Endothelial cell of umbilical vein (primary cell): ENCODE measurements around the gene GRXCR1. TPM values are rescaled to one million over a fixed set of nuclear protein-coding genes. Genes with fewer than 3 reads are reported as not detected.

ENCODE experiments used
- BruUV-seq: library from RNA; stranded (reverse); fragments of 400-500 nt; replicated peaks from 2 replicates; lab custom pipeline; 2021; lab: Mats Ljungman, UMichigan
- CTCF ChIA-PET: fragments of 300-600, 350-600 bp; sonication (Branson Sonifier 250); formaldehyde crosslinking; loops from one replicate; lab custom pipeline; 2021; ENCODE audit warnings: antibody characterized with exemption, inconsistent platforms; lab: Charles Lee
- POLR2A ChIA-PET: fragments of 300-600, 350-600 bp; sonication (Branson Sonifier 250); formaldehyde crosslinking; loops from one replicate; lab custom pipeline; 2021; ENCODE audit warnings: antibody characterized with exemption, inconsistent platforms; lab: Charles Lee
- DNase-seq: peaks from one replicate; pipeline ENCODE4 v3.0.0-alpha.2; 2011; ENCODE audit warnings: low read depth, low spot score
- FAIRE-seq: peaks from 2 replicates; lab custom pipeline; 2011; peaks lifted over from hg19 to GRCh38; lab: Jason Lieb, UNC
- H2AFZ ChIP-seq: 2 replicates; pipeline ENCODE4 v1.6.0; 2012; ENCODE audit warnings: low read depth, low read length, control low read depth, inconsistent platforms
- H3K27ac ChIP-seq: 2 replicates; pipeline ENCODE4 v1.5.1; 2011; ENCODE audit warnings: low read depth, mild to moderate bottlenecking, control low read depth, low read length, moderate library complexity; ENCODE audit not compliant: insufficient read depth
- H3K27me3 ChIP-seq, 2 experiments: 2 replicates each; pipeline versions ENCODE4 v1.6.0 to v1.6.1; 2011; ENCODE audit warnings: low read length in 2 of 2, mixed read lengths in 1 of 2; ENCODE audit not compliant: control insufficient read depth in 2 of 2, insufficient read depth in 2 of 2
- H3K36me3 ChIP-seq, 2 experiments: 2 replicates in 1 of 2; 3 replicates in 1 of 2; pipeline ENCODE4 v1.5.1; 2011; ENCODE audit warnings: low read length in 2 of 2, mild to moderate bottlenecking in 1 of 2, moderate library complexity in 1 of 2; ENCODE audit not compliant: control insufficient read depth in 2 of 2, insufficient read depth in 2 of 2; ENCODE audit errors: extremely low read depth in 1 of 2
- H3K4me1 ChIP-seq: 3 replicates; pipeline ENCODE4 v1.5.1; 2011; ENCODE audit warnings: mild to moderate bottlenecking, low read length; ENCODE audit not compliant: control insufficient read depth, insufficient read depth; ENCODE audit errors: extremely low read depth
- H3K4me2 ChIP-seq: 2 replicates; pipeline ENCODE4 v1.6.1; 2011; ENCODE audit warnings: low read length, control low read depth, mixed read lengths; ENCODE audit not compliant: insufficient read depth
- H3K4me3 ChIP-seq, 3 experiments: fragments of 200-600 bp in 1 of 3; sonication (generic), shearing (Covaris generic) in 1 of 3; replicated peaks in 1 of 3; 2 replicates each; pipeline ENCODE4 v1.5.1; 2011 to 2016; ENCODE audit warnings: control low read depth in 3 of 3, low read length in 3 of 3, mild to moderate bottlenecking in 2 of 3, inconsistent platforms in 1 of 3, low read depth in 1 of 3, moderate library complexity in 1 of 3; ENCODE audit not compliant: insufficient read depth in 1 of 3
- H3K79me2 ChIP-seq: 2 replicates; pipeline ENCODE4 v1.6.0; 2012; ENCODE audit warnings: low read length, inconsistent platforms; ENCODE audit not compliant: control insufficient read depth, insufficient read depth
- H3K9ac ChIP-seq: replicated peaks from 2 replicates; pipeline ENCODE3; 2011; ENCODE audit warnings: low read length, control low read depth; ENCODE audit not compliant: insufficient read depth; ENCODE audit errors: extremely low read depth
- H3K9me1 ChIP-seq: replicated peaks from 3 replicates; pipeline ENCODE4 v1.6.0; 2011; ENCODE audit warnings: mild to moderate bottlenecking, low read length; ENCODE audit not compliant: control insufficient read depth, insufficient read depth; ENCODE audit errors: extremely low read depth
- H3K9me3 ChIP-seq: replicated peaks from 2 replicates; pipeline ENCODE4 v1.5.1; 2012; ENCODE audit warnings: low read length, inconsistent platforms; ENCODE audit not compliant: control insufficient read depth, insufficient read depth
- H4K20me1 ChIP-seq: replicated peaks from 2 replicates; pipeline ENCODE3; 2011; ENCODE audit warnings: mild to moderate bottlenecking, low read length; ENCODE audit not compliant: control insufficient read depth, insufficient read depth; ENCODE audit errors: extremely low read depth
- EZH2 ChIP-seq: IDR thresholded peaks from 2 replicates; pipeline ENCODE4 v1.6.1; 2012; ENCODE audit warnings: borderline replicate concordance, low read depth, mild to moderate bottlenecking, moderate library complexity, low read length, inconsistent platforms; ENCODE audit not compliant: severe bottlenecking
- FOS ChIP-seq: IDR thresholded peaks from 2 replicates; pipeline ENCODE4 v1.6.1; 2011; ENCODE audit warnings: mild to moderate bottlenecking, low read length, moderate library complexity, borderline replicate concordance; ENCODE audit not compliant: insufficient read depth
- GATA2 ChIP-seq: IDR thresholded peaks from 2 replicates; pipeline ENCODE4 v1.7.0; 2011; ENCODE audit warnings: low read depth, mild to moderate bottlenecking, moderate library complexity, mixed read lengths, low read length; ENCODE audit not compliant: insufficient read length, insufficient read depth
- JUN ChIP-seq: IDR thresholded peaks from 2 replicates; pipeline ENCODE4 v1.6.1; 2011; ENCODE audit warnings: borderline replicate concordance, low read depth; ENCODE audit not compliant: insufficient read length, insufficient read depth
- MAX ChIP-seq: IDR thresholded peaks from 2 replicates; pipeline ENCODE4 v1.6.1; 2011; ENCODE audit not compliant: insufficient read depth, insufficient read length
- MYC ChIP-seq: IDR thresholded peaks from one replicate; pipeline ENCODE4 v1.6.1; 2011; ENCODE audit warnings: mild to moderate bottlenecking, low read depth, low read length
- POLR2A ChIP-seq: IDR thresholded peaks from 2 replicates; pipeline ENCODE4 v1.6.1; 2012; ENCODE audit warnings: low read depth, mild to moderate bottlenecking, control low read depth, low read length
- POLR2AphosphoS5 ChIP-seq: IDR thresholded peaks from 2 replicates; pipeline ENCODE4 v1.6.1; 2012; ENCODE audit warnings: low read depth, mild to moderate bottlenecking, control low read depth, low read length, moderate library complexity; ENCODE audit not compliant: insufficient read depth
- dilution Hi-C: fragments of 300-500 bp; cut with MboI; formaldehyde crosslinking; loops from one replicate; pipeline ENCODE4 v1.15.0; 2019; ENCODE audit warnings: low sequenced_read_pairs; ENCODE audit not compliant: extremely low pct_ligation_motif_present
- intact Hi-C: fragments of 100-400 bp; cut with micrococcal nuclease; formaldehyde crosslinking; loops from one replicate; pipeline ENCODE4 v1.10.0; 2022
- polyA plus RNA-seq, 4 experiments: library from polyadenylated mRNA; depleted of rRNA in 3 of 4; stranded (reverse) in 3 of 4; unstranded in 1 of 4; fragments of >200 nt; gene quantifications; 2 replicates each; pipeline versions ENCODE4 v1.2.1 to v1.2.3, GENCODE V29; 2011 to 2012; ENCODE audit warnings: missing spikeins in 1 of 4
- total RNA-seq: library from RNA; stranded (reverse); gene quantifications from 2 replicates; pipeline ENCODE4 v1.2.3, GENCODE V29; 2021
- TF ChIP-seq, protein P1 (sequence below), 2 donors: IDR thresholded peaks; 1 replicate in 1 of 2; 2 replicates in 1 of 2; pipeline ENCODE4 v1.5.1; 2011; ENCODE audit warnings: low read length in 2 of 2, mild to moderate bottlenecking in 2 of 2, moderate library complexity in 2 of 2, control low read depth in 1 of 2, inconsistent platforms in 1 of 2, low read depth in 1 of 2; ENCODE audit not compliant: insufficient read depth in 1 of 2; ENCODE audit errors: extremely low read depth in 1 of 2

The GRXCR1 gene
- total and polyA plus RNA-seq, 2 donors (not counting 3 experiments of a cell fraction or from before 2014, with no cell fraction given) = not detected

- no peak for DNase-seq
- no peak for TF ChIP-seq GATA2
- TF ChIP-seq MYC = no peak
- TF ChIP-seq EZH2 = no peak
- TF ChIP-seq POLR2AphosphoS5 = no peak
- no peak for TF ChIP-seq FOS
- TF ChIP-seq JUN = no peak
- no peak for FAIRE-seq
- Histone ChIP-seq H3K4me2 (no peak overlapping the region), H3K9ac (no peak overlapping the region), H3K4me3 (no peak overlapping the region), H3K27me3 (no peaks in the 10 kb centered on the region), H3K79me2 (no peaks in the 10 kb centered on the region), H4K20me1 (no peaks in the 10 kb centered on the region), H3K36me3 (no peaks in the 10 kb centered on the region), H3K9me1 (no peaks in the 10 kb centered on the region), H3K9me3 (no peaks in the 10 kb centered on the region), H2AFZ (no peak overlapping the region), H3K4me1 (no peaks in the 10 kb centered on the region), H3K27ac (no peak overlapping the region)
- intact Hi-C loops (no loop called here), dilution Hi-C loops (no loop called here)
- CTCF ChIA-PET = no interaction called here
- no TSS peak for BruUV-seq
- POLR2A ChIA-PET = no interaction called here
Measured at GRCh38 chr4:42915484-42915883, 23.0 kb downstream of the GRXCR1 start.

DNA sequence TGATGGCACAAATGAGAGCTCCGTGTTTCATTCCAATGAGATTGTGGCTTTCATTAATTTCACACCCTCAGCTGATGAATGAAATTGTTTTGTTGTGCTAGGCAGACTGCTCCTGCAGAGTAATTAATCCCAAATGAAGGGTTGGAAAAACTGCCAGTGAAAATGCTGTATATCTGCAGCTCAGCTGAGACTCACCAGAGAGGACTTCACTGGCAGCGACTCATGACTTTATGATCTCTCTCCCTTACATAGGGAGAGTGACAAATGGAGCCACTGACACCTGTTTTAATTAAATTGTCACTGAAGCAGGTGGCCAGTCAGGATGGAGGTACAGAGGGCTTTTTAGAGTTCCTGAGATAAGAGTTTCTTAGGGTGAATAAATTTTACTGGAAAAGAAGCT, 24.8 kb downstream of the GRXCR1 start:
- ChIA-PET POLR2A (no interaction called here), CTCF (no interaction called here)
- TF ChIP-seq EZH2 (no peak), GATA2 (no peak), POLR2AphosphoS5 (no peak), MAX (no peak), JUN (no peak), FOS (no peak), POLR2A (no peak), MYC (no peak)
- TF ChIP-seq, protein P1, sequence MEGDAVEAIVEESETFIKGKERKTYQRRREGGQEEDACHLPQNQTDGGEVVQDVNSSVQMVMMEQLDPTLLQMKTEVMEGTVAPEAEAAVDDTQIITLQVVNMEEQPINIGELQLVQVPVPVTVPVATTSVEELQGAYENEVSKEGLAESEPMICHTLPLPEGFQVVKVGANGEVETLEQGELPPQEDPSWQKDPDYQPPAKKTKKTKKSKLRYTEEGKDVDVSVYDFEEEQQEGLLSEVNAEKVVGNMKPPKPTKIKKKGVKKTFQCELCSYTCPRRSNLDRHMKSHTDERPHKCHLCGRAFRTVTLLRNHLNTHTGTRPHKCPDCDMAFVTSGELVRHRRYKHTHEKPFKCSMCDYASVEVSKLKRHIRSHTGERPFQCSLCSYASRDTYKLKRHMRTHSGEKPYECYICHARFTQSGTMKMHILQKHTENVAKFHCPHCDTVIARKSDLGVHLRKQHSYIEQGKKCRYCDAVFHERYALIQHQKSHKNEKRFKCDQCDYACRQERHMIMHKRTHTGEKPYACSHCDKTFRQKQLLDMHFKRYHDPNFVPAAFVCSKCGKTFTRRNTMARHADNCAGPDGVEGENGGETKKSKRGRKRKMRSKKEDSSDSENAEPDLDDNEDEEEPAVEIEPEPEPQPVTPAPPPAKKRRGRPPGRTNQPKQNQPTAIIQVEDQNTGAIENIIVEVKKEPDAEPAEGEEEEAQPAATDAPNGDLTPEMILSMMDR (IDR thresholded peaks at IDR 0.05; ENCODE audit: extremely low read depth in 1 of 2, insufficient read depth in 1 of 2, low read depth in 1 of 2, low read length in 2 of 2) = no peak
- FAIRE-seq = no peak
- Histone ChIP-seq H3K79me2 (no peaks in the 10 kb centered on the region), H2AFZ (no peak overlapping the region), H3K27me3 (no peaks in the 10 kb centered on the region), H3K27ac (no peak overlapping the region), H3K9ac (no peak overlapping the region), H3K4me1 (no peaks in the 10 kb centered on the region), H3K9me1 (no peaks in the 10 kb centered on the region), H3K4me2 (no peak overlapping the region), H3K4me3 (no peak overlapping the region), H3K9me3 (no peaks in the 10 kb centered on the region), H3K36me3 (no peaks in the 10 kb centered on the region), H4K20me1 (no peaks in the 10 kb centered on the region)
- no peak for DNase-seq
- no TSS peak for BruUV-seq
- dilution Hi-C loops (no loop called here), intact Hi-C loops (no loop called here)
